HEK293 (cell line): ENCODE results near the gene ZNF605.

Source experiments
- HIC1 ChIP-seq: fragments of 450-650 bp; formaldehyde crosslinking; IDR thresholded peaks from 2 replicates; pipeline ENCODE4 v1.5.1; 2016; ENCODE audit warnings: missing biosample characterization, missing genetic modification characterization
- KLF16 ChIP-seq: fragments of 450-650 bp; formaldehyde crosslinking; IDR thresholded peaks from 2 replicates; pipeline ENCODE4 v1.5.1; 2017; ENCODE audit warnings: missing biosample characterization, missing genetic modification characterization
- KLF17 ChIP-seq: fragments of 450-650 bp; formaldehyde crosslinking; IDR thresholded peaks from 2 replicates; pipeline ENCODE4 v1.5.1; 2016; ENCODE audit warnings: missing biosample characterization, missing genetic modification characterization
- MZF1 ChIP-seq: fragments of 450-650 bp; formaldehyde crosslinking; IDR thresholded peaks from 2 replicates; pipeline ENCODE4 v1.5.1; 2017; ENCODE audit warnings: missing biosample characterization, missing genetic modification characterization, borderline replicate concordance
- PRDM6 ChIP-seq: fragments of 450-650 bp; formaldehyde crosslinking; IDR thresholded peaks from 2 replicates; pipeline ENCODE4 v1.5.1; 2017; ENCODE audit warnings: missing biosample characterization, missing genetic modification characterization
- SCRT1 ChIP-seq: fragments of 450-650 bp; formaldehyde crosslinking; IDR thresholded peaks from 2 replicates; pipeline ENCODE4 v1.5.1; 2016; ENCODE audit warnings: missing biosample characterization, missing genetic modification characterization, borderline replicate concordance
- SP7 ChIP-seq: fragments of 450-650 bp; formaldehyde crosslinking; IDR thresholded peaks from 2 replicates; pipeline ENCODE4 v1.5.1; 2016; ENCODE audit warnings: missing biosample characterization, missing genetic modification characterization
- TCF7L2 ChIP-seq: IDR thresholded peaks from 2 replicates; pipeline ENCODE4 v1.6.1; 2011; ENCODE audit warnings: low read depth, mild to moderate bottlenecking, inconsistent platforms, low read length, moderate library complexity, borderline replicate concordance
- WT1 ChIP-seq: fragments of 450-650 bp; formaldehyde crosslinking; IDR thresholded peaks from 2 replicates; pipeline ENCODE4 v1.5.1; 2016; ENCODE audit warnings: missing biosample characterization, missing genetic modification characterization
- ZNF112 ChIP-seq: fragments of 450-650 bp; formaldehyde crosslinking; IDR thresholded peaks from 2 replicates; pipeline ENCODE4 v1.5.0; 2017; ENCODE audit warnings: missing biosample characterization, missing genetic modification characterization
- ZNF121 ChIP-seq: fragments of 450-650 bp; formaldehyde crosslinking; IDR thresholded peaks from 2 replicates; pipeline ENCODE4 v1.5.1; 2016; ENCODE audit warnings: missing biosample characterization, missing genetic modification characterization
- ZNF140 ChIP-seq: fragments of 450-650 bp; formaldehyde crosslinking; IDR thresholded peaks from 2 replicates; pipeline ENCODE4 v1.5.1; 2016; ENCODE audit warnings: missing biosample characterization, missing genetic modification characterization
- ZNF174 ChIP-seq: fragments of 450-650 bp; formaldehyde crosslinking; IDR thresholded peaks from 2 replicates; pipeline ENCODE4 v1.5.0; 2017; ENCODE audit warnings: missing biosample characterization, mild to moderate bottlenecking, missing genetic modification characterization
- ZNF184 ChIP-seq: fragments of 450-650 bp; IDR thresholded peaks from 2 replicates; pipeline ENCODE4 v1.5.1; 2018; ENCODE audit warnings: missing biosample characterization, mild to moderate bottlenecking, missing genetic modification characterization
- ZNF202 ChIP-seq: fragments of 450-650 bp; formaldehyde crosslinking; IDR thresholded peaks from 2 replicates; pipeline ENCODE4 v1.5.1; 2016; ENCODE audit warnings: missing biosample characterization, missing genetic modification characterization, borderline replicate concordance
- ZNF211 ChIP-seq: fragments of 450-650 bp; formaldehyde crosslinking; IDR thresholded peaks from 2 replicates; pipeline ENCODE4 v1.5.1; 2016; ENCODE audit warnings: low read depth, missing biosample characterization, missing genetic modification characterization
- ZNF248 ChIP-seq: fragments of 450-650 bp; formaldehyde crosslinking; IDR thresholded peaks from 2 replicates; pipeline ENCODE4 v1.5.1; 2017; ENCODE audit warnings: missing biosample characterization, missing genetic modification characterization
- ZNF324 ChIP-seq: fragments of 450-650 bp; formaldehyde crosslinking; IDR thresholded peaks from 2 replicates; pipeline ENCODE4 v1.5.1; 2016; ENCODE audit warnings: missing biosample characterization, missing genetic modification characterization
- ZNF341 ChIP-seq: fragments of 450-650 bp; formaldehyde crosslinking; IDR thresholded peaks from 2 replicates; pipeline ENCODE4; 2016; ENCODE audit warnings: low read depth, missing biosample characterization, missing genetic modification characterization
- ZNF423 ChIP-seq: fragments of 450-650 bp; formaldehyde crosslinking; IDR thresholded peaks from 2 replicates; pipeline ENCODE4 v1.5.1; 2016; ENCODE audit warnings: missing biosample characterization, missing genetic modification characterization
- ZNF501 ChIP-seq: fragments of 450-650 bp; formaldehyde crosslinking; IDR thresholded peaks from 2 replicates; pipeline ENCODE4 v1.5.1; 2016; ENCODE audit warnings: missing biosample characterization, missing genetic modification characterization
- ZNF514 ChIP-seq: fragments of 450-650 bp; formaldehyde crosslinking; IDR thresholded peaks from 2 replicates; pipeline ENCODE4 v1.5.1; 2016; ENCODE audit warnings: missing biosample characterization, missing genetic modification characterization
- ZNF529 ChIP-seq: fragments of 450-650 bp; formaldehyde crosslinking; IDR thresholded peaks from 2 replicates; pipeline ENCODE4 v1.5.1; 2017; ENCODE audit warnings: missing genetic modification characterization, missing biosample characterization; ENCODE audit not compliant: insufficient replicate concordance
- ZNF530 ChIP-seq: fragments of 450-650 bp; formaldehyde crosslinking; IDR thresholded peaks from 2 replicates; pipeline ENCODE4 v1.5.1; 2016; ENCODE audit warnings: low read depth, missing biosample characterization, missing genetic modification characterization
- ZNF548 ChIP-seq: fragments of 450-650 bp; formaldehyde crosslinking; IDR thresholded peaks from 2 replicates; pipeline ENCODE4 v1.5.1; 2016; ENCODE audit warnings: missing biosample characterization, missing genetic modification characterization
- ZNF561 ChIP-seq: fragments of 450-650 bp; IDR thresholded peaks from 2 replicates; pipeline ENCODE4 v1.5.1; 2018; ENCODE audit warnings: missing biosample characterization, missing genetic modification characterization, borderline replicate concordance
- ZNF571 ChIP-seq: fragments of 450-650 bp; formaldehyde crosslinking; IDR thresholded peaks from 2 replicates; pipeline ENCODE4 v1.5.0; 2017; ENCODE audit warnings: missing biosample characterization, missing genetic modification characterization
- ZNF670 ChIP-seq: fragments of 450-650 bp; formaldehyde crosslinking; IDR thresholded peaks from 2 replicates; pipeline ENCODE4 v1.5.1; 2016; ENCODE audit warnings: missing biosample characterization, missing genetic modification characterization, low read depth
- ZNF776 ChIP-seq: fragments of 450-650 bp; formaldehyde crosslinking; IDR thresholded peaks from 2 replicates; pipeline ENCODE4 v1.5.0; 2017; ENCODE audit warnings: missing biosample characterization, missing genetic modification characterization, borderline replicate concordance
- TF ChIP-seq, protein P1 (sequence below): fragments of 450-650 bp; formaldehyde crosslinking; IDR thresholded peaks from 2 replicates; pipeline ENCODE4 v1.5.1; 2016; ENCODE audit warnings: missing biosample characterization, missing genetic modification characterization
- TF ChIP-seq, protein P2 (sequence below): fragments of 450-650 bp; formaldehyde crosslinking; IDR thresholded peaks from 2 replicates; pipeline ENCODE4 v1.5.1; 2016; ENCODE audit warnings: missing biosample characterization, missing genetic modification characterization
- TF ChIP-seq, protein P3 (sequence below): fragments of 450-650 bp; formaldehyde crosslinking; IDR thresholded peaks from 2 replicates; pipeline ENCODE4; 2016; ENCODE audit warnings: missing biosample characterization, missing genetic modification characterization

Gene ZNF605

GRCh38 chr12:132887513-132888351 lies 68.4 kb downstream of the ZNF605 start, which contains the start of gene CHFR (continued):
- TF ChIP-seq HIC1 (tag by site-specific recombination) (no peak), ZNF423 (tag by site-specific recombination) (no peak), ZNF140 (no peak), ZNF174 (tag by site-specific recombination) (no peak), ZNF514 (tag by site-specific recombination) (no peak), PRDM6 (tag by site-specific recombination) (no peak), SCRT1 (tag by site-specific recombination) (no peak), ZNF529 (tag by site-specific recombination) (no peak), KLF16 (tag by site-specific recombination) (0 out of 2 replicates have a peak, but pooled peaks have one; percentile 35), ZNF548 (tag by site-specific recombination) (no peak), ZNF324 (tag by site-specific recombination) (peak; percentile 53; the same call in 1 of the 2 replicates), ZNF121 (tag by site-specific recombination) (no peak), ZNF211 (no peak), ZNF776 (tag by site-specific recombination) (no peak), ZNF530 (tag by site-specific recombination) (no peak), KLF17 (tag by site-specific recombination) (no peak), ZNF670 (tag by site-specific recombination) (no peak), ZNF501 (tag by site-specific recombination) (no peak), ZNF112 (tag by site-specific recombination) (no peak), ZNF571 (tag by site-specific recombination) (no peak), ZNF341 (tag by site-specific recombination) (no peak), SP7 (tag by site-specific recombination) (peak; percentile 60), TCF7L2 (no peak), ZNF184 (tag by site-specific recombination) (no peak), ZNF561 (peak; percentile 46; the same call in 1 of the 2 replicates), WT1 (tag by site-specific recombination) (no peak), MZF1 (tag by site-specific recombination) (no peak; the same call in 1 of the 2 replicates), ZNF202 (tag by site-specific recombination) (no peak), ZNF248 (tag by site-specific recombination) (no peak)
- TF ChIP-seq, protein P1, sequence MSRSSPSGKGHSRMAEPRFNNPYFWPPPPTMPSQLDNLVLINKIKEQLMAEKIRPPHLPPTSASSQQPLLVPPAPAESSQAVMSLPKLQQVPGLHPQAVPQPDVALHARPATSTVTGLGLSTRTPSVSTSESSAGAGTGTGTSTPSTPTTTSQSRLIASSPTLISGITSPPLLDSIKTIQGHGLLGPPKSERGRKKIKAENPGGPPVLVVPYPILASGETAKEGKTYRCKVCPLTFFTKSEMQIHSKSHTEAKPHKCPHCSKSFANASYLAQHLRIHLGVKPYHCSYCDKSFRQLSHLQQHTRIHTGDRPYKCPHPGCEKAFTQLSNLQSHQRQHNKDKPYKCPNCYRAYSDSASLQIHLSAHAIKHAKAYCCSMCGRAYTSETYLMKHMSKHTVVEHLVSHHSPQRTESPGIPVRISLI (tag by site-specific recombination): no peak
- TF ChIP-seq, protein P2, sequence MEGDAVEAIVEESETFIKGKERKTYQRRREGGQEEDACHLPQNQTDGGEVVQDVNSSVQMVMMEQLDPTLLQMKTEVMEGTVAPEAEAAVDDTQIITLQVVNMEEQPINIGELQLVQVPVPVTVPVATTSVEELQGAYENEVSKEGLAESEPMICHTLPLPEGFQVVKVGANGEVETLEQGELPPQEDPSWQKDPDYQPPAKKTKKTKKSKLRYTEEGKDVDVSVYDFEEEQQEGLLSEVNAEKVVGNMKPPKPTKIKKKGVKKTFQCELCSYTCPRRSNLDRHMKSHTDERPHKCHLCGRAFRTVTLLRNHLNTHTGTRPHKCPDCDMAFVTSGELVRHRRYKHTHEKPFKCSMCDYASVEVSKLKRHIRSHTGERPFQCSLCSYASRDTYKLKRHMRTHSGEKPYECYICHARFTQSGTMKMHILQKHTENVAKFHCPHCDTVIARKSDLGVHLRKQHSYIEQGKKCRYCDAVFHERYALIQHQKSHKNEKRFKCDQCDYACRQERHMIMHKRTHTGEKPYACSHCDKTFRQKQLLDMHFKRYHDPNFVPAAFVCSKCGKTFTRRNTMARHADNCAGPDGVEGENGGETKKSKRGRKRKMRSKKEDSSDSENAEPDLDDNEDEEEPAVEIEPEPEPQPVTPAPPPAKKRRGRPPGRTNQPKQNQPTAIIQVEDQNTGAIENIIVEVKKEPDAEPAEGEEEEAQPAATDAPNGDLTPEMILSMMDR: no peak
- TF ChIP-seq, protein P3, sequence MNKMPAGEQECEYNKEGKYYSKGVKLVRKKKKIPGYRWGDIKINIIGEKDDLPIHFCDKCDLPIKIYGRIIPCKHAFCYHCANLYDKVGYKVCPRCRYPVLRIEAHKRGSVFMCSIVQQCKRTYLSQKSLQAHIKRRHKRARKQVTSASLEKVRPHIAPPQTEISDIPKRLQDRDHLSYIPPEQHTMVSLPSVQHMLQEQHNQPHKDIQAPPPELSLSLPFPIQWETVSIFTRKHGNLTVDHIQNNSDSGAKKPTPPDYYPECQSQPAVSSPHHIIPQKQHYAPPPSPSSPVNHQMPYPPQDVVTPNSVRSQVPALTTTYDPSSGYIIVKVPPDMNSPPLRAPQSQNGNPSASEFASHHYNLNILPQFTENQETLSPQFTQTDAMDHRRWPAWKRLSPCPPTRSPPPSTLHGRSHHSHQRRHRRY (tag by site-specific recombination): no peak
